HepG2 (cell line): ENCODE data around the gene PKP3. TPM values are rescaled to one million over a fixed set of nuclear protein-coding genes. Genes with fewer than 3 reads are reported as not detected.

Experiments
- ATAC-seq: fragments of 200-7000 bp; cut with Tn5 transposase; 3 replicates; pipeline ENCODE4 v1.9.1; 2020; ENCODE audit warnings: mild to moderate bottlenecking, moderate library complexity
- BruUV-seq: library from RNA; stranded (reverse); fragments of 400-500 nt; replicated peaks from 2 replicates; lab custom pipeline; 2021; lab: Mats Ljungman, UMichigan
- CTCF ChIA-PET: fragments of 300-600 bp; formaldehyde crosslinking; extraction: SDS; loops from one replicate; lab custom pipeline; 2021; ENCODE audit warnings: low total read pairs, inconsistent platforms, low intra/inter-chr PET ratio; lab: Yijun Ruan, JAX
- POLR2A ChIA-PET: fragments of 350-600 bp; sonication (Branson Sonifier 250); formaldehyde crosslinking; loops from one replicate; lab custom pipeline; 2020; ENCODE audit warnings: antibody characterized with exemption, inconsistent platforms; lab: Yijun Ruan, JAX
- DNase-seq: peaks from one replicate; pipeline ENCODE4 v3.0.0-alpha.2; 2015; ENCODE audit warnings: low spot score
- FAIRE-seq: peaks from 3 replicates; lab custom pipeline; 2011; peaks lifted over from hg19 to GRCh38; lab: Jason Lieb, UNC
- H2AFZ ChIP-seq: one replicate; pipeline ENCODE4 v1.6.1; 2011; ENCODE audit warnings: low read length, inconsistent platforms
- H3K27ac ChIP-seq: fragments of 300-600 bp; 3 replicates; pipeline ENCODE4 v1.8.0; 2011; ENCODE audit warnings: mixed run types, mild to moderate bottlenecking, mixed read lengths, low read length, inconsistent platforms; ENCODE audit not compliant: insufficient read depth; ENCODE audit errors: extremely low read length
- H3K27me3 ChIP-seq, 2 experiments: fragments of 200-600 bp in 1 of 2; 2 replicates in 1 of 2; 3 replicates in 1 of 2; pipeline versions ENCODE4 v1.6.0 to v1.8.0; 2011; ENCODE audit warnings: low read length in 2 of 2, mild to moderate bottlenecking in 2 of 2, moderate library complexity in 2 of 2, inconsistent platforms in 1 of 2; ENCODE audit not compliant: insufficient read depth in 2 of 2, control insufficient read depth in 1 of 2
- H3K36me3 ChIP-seq, 2 experiments: fragments of 200-600 bp in 1 of 2; replicated peaks in 1 of 2; 2 replicates in 1 of 2; 3 replicates in 1 of 2; pipeline versions ENCODE4 v1.5.1 to v1.8.0; 2011; ENCODE audit warnings: low read length in 2 of 2, inconsistent platforms in 1 of 2; ENCODE audit not compliant: insufficient read depth in 2 of 2, control insufficient read depth in 1 of 2
- H3K4me1 ChIP-seq: 2 replicates; pipeline ENCODE4 v1.5.1; 2012; ENCODE audit warnings: low read length, inconsistent platforms; ENCODE audit not compliant: insufficient read depth
- H3K4me2 ChIP-seq: 2 replicates; pipeline ENCODE4 v1.6.0; 2011; ENCODE audit warnings: low read depth, low read length, inconsistent platforms
- H3K4me3 ChIP-seq, 3 experiments: fragments of 200-600 bp in 1 of 3; sonication (generic), shearing (Covaris generic) in 1 of 3; replicated peaks in 1 of 3; 2 replicates each; pipeline ENCODE4 v1.5.1; 2011 to 2016; ENCODE audit warnings: low read length in 3 of 3, inconsistent platforms in 2 of 3, low read depth in 2 of 3, mild to moderate bottlenecking in 2 of 3, control low read depth in 1 of 3, mixed read lengths in 1 of 3; ENCODE audit not compliant: insufficient read depth in 1 of 3
- H3K79me2 ChIP-seq: one replicate; pipeline ENCODE4 v1.6.1; 2011; ENCODE audit warnings: low read length, inconsistent platforms; ENCODE audit not compliant: insufficient read depth
- H3K9ac ChIP-seq: 2 replicates; pipeline ENCODE4 v1.6.0; 2011; ENCODE audit warnings: mild to moderate bottlenecking, low read depth, low read length, inconsistent platforms; ENCODE audit not compliant: insufficient read depth
- H3K9me3 ChIP-seq: 2 replicates; pipeline ENCODE4 v1.5.1; 2012; ENCODE audit warnings: mild to moderate bottlenecking, low read length
- H4K20me1 ChIP-seq: 2 replicates; pipeline ENCODE4 v1.6.0; 2011; ENCODE audit warnings: inconsistent platforms, mild to moderate bottlenecking, low read length, moderate library complexity; ENCODE audit not compliant: insufficient read depth
- AGO2 ChIP-seq: fragments of 200-400 bp; formaldehyde crosslinking; optimal IDR thresholded peaks from 2 replicates; pipeline ENCODE3; 2017; ENCODE audit warnings: mild to moderate bottlenecking, low read depth, low read length, moderate library complexity
- FOXO1 ChIP-seq: sonication (generic); formaldehyde crosslinking; IDR thresholded peaks from 2 replicates; pipeline ENCODE4 v1.4.0; 2020; ENCODE audit warnings: missing genetic modification reagents
- HNRNPL ChIP-seq: fragments of 200-400 bp; formaldehyde crosslinking; IDR thresholded peaks from 2 replicates; pipeline ENCODE4 v1.6.1; 2017; ENCODE audit warnings: mild to moderate bottlenecking, low read depth, low read length
- MTA1 ChIP-seq: sonication (generic); formaldehyde crosslinking; IDR thresholded peaks from 2 replicates; pipeline ENCODE4 v1.4.0; 2020; ENCODE audit warnings: missing genetic modification reagents, mild to moderate bottlenecking, borderline replicate concordance
- SALL1 ChIP-seq: sonication (generic); formaldehyde crosslinking; IDR thresholded peaks from 2 replicates; pipeline ENCODE4 v1.8.0; 2022; ENCODE audit warnings: mild to moderate bottlenecking, missing genetic modification reagents
- ZNF83 ChIP-seq: sonication (generic); formaldehyde crosslinking; IDR thresholded peaks from 2 replicates; pipeline ENCODE4 v1.4.0; 2020; ENCODE audit warnings: missing genetic modification reagents, mild to moderate bottlenecking, borderline replicate concordance
- WGBS: methylation state at CpG from one replicate; pipeline ENCODE4 v1.1.6; 2017; ENCODE audit warnings: low lambda C conversion rate; 5-methylcytosine and 5-hydroxymethylcytosine counted together
- in situ Hi-C: cut with HindIII; loops from 2 replicates; pipeline ENCODE4 v1.10.0; 2017; ENCODE audit warnings: low pct_unique_long_range_greater_than_20kb; ENCODE audit not compliant: extremely low pct_ligation_motif_present
- intact Hi-C: fragments of 100-400 bp; cut with micrococcal nuclease; formaldehyde crosslinking; loops from one replicate; pipeline ENCODE4 v1.10.0; 2022; ENCODE audit not compliant: unreplicated experiment
- polyA plus RNA-seq, 8 experiments: library from polyadenylated mRNA; depleted of rRNA in 3 of 8; stranded (reverse) in 7 of 8; unstranded in 1 of 8; fragments of >200 nt; fragmentation: Illumina TruSeq in 4 of 8; extraction: Trizol in 4 of 8; gene quantifications; 2 replicates each; pipeline versions ENCODE4 v1.2.1 to v1.2.3, GENCODE V29; 2011 to 2016; ENCODE audit warnings: low read depth in 4 of 8, missing spikeins in 1 of 8, mixed read lengths in 1 of 8; ENCODE audit not compliant: insufficient read depth in 1 of 8
- total RNA-seq, 5 experiments: library from RNA; depleted of rRNA; stranded (reverse); fragments of >200 nt; fragmentation: Illumina TruSeq; extraction: Trizol; gene quantifications; 2 replicates each; pipeline ENCODE4 v1.2.3, GENCODE V29; 2016; ENCODE audit warnings: low read depth in 1 of 5
- TF ChIP-seq, protein P1 (sequence below): sonication (generic); formaldehyde crosslinking; IDR thresholded peaks from 2 replicates; pipeline ENCODE4 v1.5.1; 2020; ENCODE audit warnings: mild to moderate bottlenecking, missing genetic modification reagents, moderate library complexity
- TF ChIP-seq, protein P2 (sequence below): sonication (generic); formaldehyde crosslinking; IDR thresholded peaks from 2 replicates; pipeline ENCODE4 v1.9.0; 2022; ENCODE audit warnings: low read depth, missing genetic modification reagents
- TF ChIP-seq, protein P3 (sequence below): sonication (generic); formaldehyde crosslinking; IDR thresholded peaks from 2 replicates; pipeline ENCODE4 v1.4.0; 2020; ENCODE audit warnings: missing genetic modification reagents, borderline replicate concordance

PKP3 gene
- total and polyA plus RNA-seq, 2 of the 13 experiments (the other 11 are each of a cell fraction or from before 2014, with no cell fraction given): 18.0 to 28.7 TPM

DNA sequence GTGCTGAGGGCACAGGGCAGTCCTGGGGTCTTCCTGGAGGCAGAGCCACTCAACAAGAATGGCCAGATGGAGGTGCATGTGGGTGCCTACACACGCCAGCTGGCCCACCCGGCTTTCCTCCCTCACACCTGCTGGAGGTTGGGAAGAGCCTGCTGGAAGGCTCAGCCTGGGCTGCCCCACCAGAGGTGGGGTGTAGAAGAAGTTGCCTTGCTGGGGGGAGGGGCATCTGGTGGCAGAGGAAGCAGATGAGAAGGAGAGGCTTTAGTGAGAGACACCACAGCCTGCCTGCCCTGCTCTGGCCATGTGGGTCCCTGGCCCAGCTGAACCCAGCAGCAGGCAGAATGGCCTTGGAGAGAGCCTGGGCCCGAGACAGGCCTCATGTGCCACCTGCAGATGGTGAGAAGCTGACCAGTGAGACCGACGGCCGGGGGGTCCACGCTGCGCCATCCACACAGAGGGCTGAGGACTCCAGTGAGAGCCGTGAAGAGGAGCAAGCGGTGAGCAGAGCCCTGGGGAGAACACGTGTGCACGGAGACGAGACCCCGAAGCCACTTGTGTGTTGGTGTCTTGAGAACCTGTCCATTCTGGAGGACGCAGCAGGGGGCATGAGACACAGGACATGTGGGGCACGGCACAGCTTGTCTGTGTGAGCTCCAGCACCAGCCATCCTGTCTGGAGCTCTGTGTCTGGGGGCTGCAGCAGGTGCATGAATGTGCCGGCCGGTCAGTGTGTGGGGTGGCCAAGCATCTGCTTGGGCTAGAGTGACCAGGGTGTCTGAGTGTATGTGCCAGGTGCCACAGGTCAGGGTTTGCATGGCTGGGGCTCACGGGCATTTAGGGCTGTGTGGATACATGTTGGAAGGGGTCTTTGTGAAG lies 22.1 kb upstream of the PKP3 start:
- H3K9me3 ChIP-seq: no peaks in the 10 kb centered on the region
- peaks cover 56% of the 10 kb centered on the region for H3K4me1 ChIP-seq
- H3K36me3 ChIP-seq: peaks cover 0 to 11% of the 10 kb centered on the region in 2 experiments; a peak in 2 of 5 replicates
- H4K20me1 ChIP-seq: 0 out of 2 replicates have a peak, but pooled peaks cover 4% of the 10 kb centered on the region
- H3K79me2 ChIP-seq: no peaks in the 10 kb centered on the region
- DNase-seq: no peak
- peak; percentile 53 for TF ChIP-seq AGO2
- TF ChIP-seq, protein P1, sequence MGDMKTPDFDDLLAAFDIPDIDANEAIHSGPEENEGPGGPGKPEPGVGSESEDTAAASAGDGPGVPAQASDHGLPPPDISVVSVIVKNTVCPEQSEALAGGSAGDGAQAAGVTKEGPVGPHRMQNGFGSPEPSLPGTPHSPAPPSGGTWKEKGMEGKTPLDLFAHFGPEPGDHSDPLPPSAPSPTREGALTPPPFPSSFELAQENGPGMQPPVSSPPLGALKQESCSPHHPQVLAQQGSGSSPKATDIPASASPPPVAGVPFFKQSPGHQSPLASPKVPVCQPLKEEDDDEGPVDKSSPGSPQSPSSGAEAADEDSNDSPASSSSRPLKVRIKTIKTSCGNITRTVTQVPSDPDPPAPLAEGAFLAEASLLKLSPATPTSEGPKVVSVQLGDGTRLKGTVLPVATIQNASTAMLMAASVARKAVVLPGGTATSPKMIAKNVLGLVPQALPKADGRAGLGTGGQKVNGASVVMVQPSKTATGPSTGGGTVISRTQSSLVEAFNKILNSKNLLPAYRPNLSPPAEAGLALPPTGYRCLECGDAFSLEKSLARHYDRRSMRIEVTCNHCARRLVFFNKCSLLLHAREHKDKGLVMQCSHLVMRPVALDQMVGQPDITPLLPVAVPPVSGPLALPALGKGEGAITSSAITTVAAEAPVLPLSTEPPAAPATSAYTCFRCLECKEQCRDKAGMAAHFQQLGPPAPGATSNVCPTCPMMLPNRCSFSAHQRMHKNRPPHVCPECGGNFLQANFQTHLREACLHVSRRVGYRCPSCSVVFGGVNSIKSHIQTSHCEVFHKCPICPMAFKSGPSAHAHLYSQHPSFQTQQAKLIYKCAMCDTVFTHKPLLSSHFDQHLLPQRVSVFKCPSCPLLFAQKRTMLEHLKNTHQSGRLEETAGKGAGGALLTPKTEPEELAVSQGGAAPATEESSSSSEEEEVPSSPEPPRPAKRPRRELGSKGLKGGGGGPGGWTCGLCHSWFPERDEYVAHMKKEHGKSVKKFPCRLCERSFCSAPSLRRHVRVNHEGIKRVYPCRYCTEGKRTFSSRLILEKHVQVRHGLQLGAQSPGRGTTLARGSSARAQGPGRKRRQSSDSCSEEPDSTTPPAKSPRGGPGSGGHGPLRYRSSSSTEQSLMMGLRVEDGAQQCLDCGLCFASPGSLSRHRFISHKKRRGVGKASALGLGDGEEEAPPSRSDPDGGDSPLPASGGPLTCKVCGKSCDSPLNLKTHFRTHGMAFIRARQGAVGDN (CRISPR knock-in tag): peak; percentile 53
- TF ChIP-seq, protein P2, sequence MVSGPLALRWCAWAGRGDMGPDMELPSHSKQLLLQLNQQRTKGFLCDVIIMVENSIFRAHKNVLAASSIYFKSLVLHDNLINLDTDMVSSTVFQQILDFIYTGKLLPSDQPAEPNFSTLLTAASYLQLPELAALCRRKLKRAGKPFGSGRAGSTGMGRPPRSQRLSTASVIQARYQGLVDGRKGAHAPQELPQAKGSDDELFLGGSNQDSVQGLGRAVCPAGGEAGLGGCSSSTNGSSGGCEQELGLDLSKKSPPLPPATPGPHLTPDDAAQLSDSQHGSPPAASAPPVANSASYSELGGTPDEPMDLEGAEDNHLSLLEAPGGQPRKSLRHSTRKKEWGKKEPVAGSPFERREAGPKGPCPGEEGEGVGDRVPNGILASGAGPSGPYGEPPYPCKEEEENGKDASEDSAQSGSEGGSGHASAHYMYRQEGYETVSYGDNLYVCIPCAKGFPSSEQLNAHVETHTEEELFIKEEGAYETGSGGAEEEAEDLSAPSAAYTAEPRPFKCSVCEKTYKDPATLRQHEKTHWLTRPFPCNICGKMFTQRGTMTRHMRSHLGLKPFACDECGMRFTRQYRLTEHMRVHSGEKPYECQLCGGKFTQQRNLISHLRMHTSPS (CRISPR knock-in tag): 0 out of 2 replicates have a peak, but pooled peaks have one; percentile 21
- no peak for TF ChIP-seq ZNF83
- TF ChIP-seq, protein P3, sequence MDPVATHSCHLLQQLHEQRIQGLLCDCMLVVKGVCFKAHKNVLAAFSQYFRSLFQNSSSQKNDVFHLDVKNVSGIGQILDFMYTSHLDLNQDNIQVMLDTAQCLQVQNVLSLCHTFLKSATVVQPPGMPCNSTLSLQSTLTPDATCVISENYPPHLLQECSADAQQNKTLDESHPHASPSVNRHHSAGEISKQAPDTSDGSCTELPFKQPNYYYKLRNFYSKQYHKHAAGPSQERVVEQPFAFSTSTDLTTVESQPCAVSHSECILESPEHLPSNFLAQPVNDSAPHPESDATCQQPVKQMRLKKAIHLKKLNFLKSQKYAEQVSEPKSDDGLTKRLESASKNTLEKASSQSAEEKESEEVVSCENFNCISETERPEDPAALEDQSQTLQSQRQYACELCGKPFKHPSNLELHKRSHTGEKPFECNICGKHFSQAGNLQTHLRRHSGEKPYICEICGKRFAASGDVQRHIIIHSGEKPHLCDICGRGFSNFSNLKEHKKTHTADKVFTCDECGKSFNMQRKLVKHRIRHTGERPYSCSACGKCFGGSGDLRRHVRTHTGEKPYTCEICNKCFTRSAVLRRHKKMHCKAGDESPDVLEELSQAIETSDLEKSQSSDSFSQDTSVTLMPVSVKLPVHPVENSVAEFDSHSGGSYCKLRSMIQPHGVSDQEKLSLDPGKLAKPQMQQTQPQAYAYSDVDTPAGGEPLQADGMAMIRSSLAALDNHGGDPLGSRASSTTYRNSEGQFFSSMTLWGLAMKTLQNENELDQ: no peak
- peak; percentile 30; the same call in 1 of the 2 replicates for TF ChIP-seq SALL1 (CRISPR knock-in tag)
- TF ChIP-seq FOXO1 (CRISPR knock-in tag): no peak
- peak; percentile 58; the same call in 1 of the 2 replicates for TF ChIP-seq HNRNPL
- 0 out of 2 replicates have a peak, but pooled peaks have one; percentile 23 for TF ChIP-seq MTA1
- TF ChIP-seq, all 625 proteins: peak for 6
- peak overlapping the region in 1 of 3 experiments; percentile 9; a peak in 1 of 6 replicates for H3K4me3 ChIP-seq
- ATAC-seq (no peak), FAIRE-seq (no peak)
- H3K27ac ChIP-seq: no peak overlapping the region
- no peak overlapping the region for H3K9ac ChIP-seq
- 83% methylated on average over 16 of the region's 19 CpGs for WGBS
- peaks cover 4 to 13% of the 10 kb centered on the region in 2 experiments; a peak in 4 of 5 replicates for H3K27me3 ChIP-seq
- intact Hi-C loops: no loop called here
- no peak overlapping the region for H3K4me2 ChIP-seq
- in situ Hi-C loops: no loop called here
- ChIA-PET POLR2A (interaction anchor here (1.7 to 1.9 kb wide), 2 partner anchors 22 to 165 kb away, joined by 4 to 5 read pairs; partner anchors contain the start of genes BET1L, PKP3 and RIC8A), CTCF (no interaction called here)
- no TSS peak for BruUV-seq
- H2AFZ ChIP-seq: no peak overlapping the region
